Ectodermal cell (in vitro differentiated cells): ENCODE data around the gene HOXD9.

Source experiments
- H3K27ac ChIP-seq: 2 replicates; pipeline ENCODE4 v1.7.0; 2013; ENCODE audit warnings: mild to moderate bottlenecking, low read depth, low read length; ENCODE audit not compliant: insufficient read depth, poor library complexity, severe bottlenecking
- H3K27me3 ChIP-seq: 2 replicates; pipeline ENCODE4 v1.7.0; 2013; ENCODE audit warnings: mild to moderate bottlenecking, low read length; ENCODE audit not compliant: insufficient read depth, control insufficient read depth, poor library complexity, severe bottlenecking
- H3K36me3 ChIP-seq: one replicate; pipeline ENCODE4 v1.7.0; 2013; ENCODE audit warnings: low read length; ENCODE audit not compliant: control insufficient read depth, insufficient read depth
- H3K4me1 ChIP-seq: one replicate; pipeline ENCODE4 v1.7.0; 2013; ENCODE audit warnings: low read length; ENCODE audit not compliant: control insufficient read depth, insufficient read depth
- H3K4me3 ChIP-seq: 2 replicates; pipeline ENCODE4 v1.7.0; 2013; ENCODE audit warnings: low read depth, low read length, control low read depth; ENCODE audit not compliant: insufficient read depth
- H3K9me3 ChIP-seq: 2 replicates; pipeline ENCODE4 v1.7.0; 2013; ENCODE audit warnings: mild to moderate bottlenecking, low read length, moderate library complexity; ENCODE audit not compliant: control insufficient read depth
- WGBS, 2 experiments: methylation state at CpG; one replicate each; pipeline ENCODE4 v1.1.7; 2013; ENCODE audit warnings: missing lambda C conversion rate in 2 of 2; 5-methylcytosine and 5-hydroxymethylcytosine counted together

Gene HOXD9

GRCh38 chr2:176112375-176113302, 9.9 kb upstream of the HOXD9 start:
- Histone ChIP-seq H3K4me1 (no peaks in the 10 kb centered on the region), H3K27me3 (peaks cover 100% of the 10 kb centered on the region), H3K27ac (no peak overlapping the region), H3K36me3 (no peaks in the 10 kb centered on the region), H3K4me3 (no peak overlapping the region), H3K9me3 (no peaks in the 10 kb centered on the region)
- 9 to 11% methylated on average over 39 to 40 of the region's 40 CpGs for WGBS, 2 experiments

- no peak overlapping the region for H3K4me3 ChIP-seq
- no peaks in the 10 kb centered on the region for H3K4me1 ChIP-seq
- H3K36me3 ChIP-seq, result no peaks in the 10 kb centered on the region
- no peaks in the 10 kb centered on the region for H3K9me3 ChIP-seq
- 7% methylated on average over 25 to 26 of the region's 26 CpGs for WGBS, 2 experiments
- H3K27ac ChIP-seq, result no peak overlapping the region
- H3K27me3 ChIP-seq, result peaks cover 100% of the 10 kb centered on the region
Observed at GRCh38 chr2:176114120-176114929, 8.2 kb upstream of the HOXD9 start.

- WGBS, 2 experiments, result 8 to 27% methylated on average over 10 to 15 of the region's 16 CpGs
- no peaks in the 10 kb centered on the region for H3K4me1 ChIP-seq
- no peak overlapping the region for H3K4me3 ChIP-seq
- H3K27me3 ChIP-seq, result peaks cover 100% of the 10 kb centered on the region
- no peak overlapping the region for H3K27ac ChIP-seq
- no peaks in the 10 kb centered on the region for H3K9me3 ChIP-seq
- H3K36me3 ChIP-seq, result no peaks in the 10 kb centered on the region
Observed at GRCh38 chr2:176114930-176115625, 7.4 kb upstream of the HOXD9 start.

GRCh38 chr2:176115883-176116813, 6.4 kb upstream of the HOXD9 start, which contains the start of gene HOXD10:
Gene HOXD10, plus strand, starts transcription at chr2:176116778. Its CDS starts 56 bp downstream, at chr2:176116834.
- no peaks in the 10 kb centered on the region for H3K36me3 ChIP-seq
- no peaks in the 10 kb centered on the region for H3K9me3 ChIP-seq
- peaks cover 100% of the 10 kb centered on the region for H3K27me3 ChIP-seq
- H3K27ac ChIP-seq, result no peak within 1 kb of the TSS
- H3K4me1 ChIP-seq, result no peaks in the 10 kb centered on the region
- H3K4me3 ChIP-seq, result no peak within 1 kb of the TSS
- 4 to 5% methylated on average over 66 of the region's 66 CpGs for WGBS, 2 experiments

GRCh38 chr2:176117162-176117822, 5.2 kb upstream of the HOXD9 start:
- H3K4me3 ChIP-seq, result no peak overlapping the region
- H3K27me3 ChIP-seq, result peaks cover 100% of the 10 kb centered on the region
- H3K27ac ChIP-seq, result no peak overlapping the region
- 70 to 71% methylated on average over 40 of the region's 40 CpGs for WGBS, 2 experiments
- H3K9me3 ChIP-seq, result no peaks in the 10 kb centered on the region
- H3K4me1 ChIP-seq, result no peaks in the 10 kb centered on the region
- no peaks in the 10 kb centered on the region for H3K36me3 ChIP-seq

- H3K4me1 ChIP-seq, result no peaks in the 10 kb centered on the region
- no peaks in the 10 kb centered on the region for H3K36me3 ChIP-seq
- no peaks in the 10 kb centered on the region for H3K9me3 ChIP-seq
- no peak overlapping the region for H3K27ac ChIP-seq
- H3K27me3 ChIP-seq, result peaks cover 100% of the 10 kb centered on the region
- 54 to 56% methylated on average over 11 of the region's 11 CpGs for WGBS, 2 experiments
- no peak overlapping the region for H3K4me3 ChIP-seq
Observed at GRCh38 chr2:176117823-176118371, 4.6 kb upstream of the HOXD9 start.

GRCh38 chr2:176118601-176119339, 3.7 kb upstream of the HOXD9 start:
- H3K9me3 ChIP-seq, result no peaks in the 10 kb centered on the region
- H3K27ac ChIP-seq, result no peak overlapping the region
- no peak overlapping the region for H3K4me3 ChIP-seq
- no peaks in the 10 kb centered on the region for H3K4me1 ChIP-seq
- WGBS, 2 experiments, result 16 to 17% methylated on average over 24 of the region's 24 CpGs
- H3K27me3 ChIP-seq, result peaks cover 100% of the 10 kb centered on the region
- H3K36me3 ChIP-seq, result no peaks in the 10 kb centered on the region

GRCh38 chr2:176120364-176121189, 1.9 kb upstream of the HOXD9 start:
- peaks cover 100% of the 10 kb centered on the region for H3K27me3 ChIP-seq
- no peaks in the 10 kb centered on the region for H3K9me3 ChIP-seq
- H3K4me1 ChIP-seq, result no peaks in the 10 kb centered on the region
- H3K27ac ChIP-seq, result no peak overlapping the region
- no peak overlapping the region for H3K4me3 ChIP-seq
- 22 to 25% methylated on average over 13 of the region's 13 CpGs for WGBS, 2 experiments
- H3K36me3 ChIP-seq, result no peaks in the 10 kb centered on the region
